Panc1 (cell line): ENCODE measurements around the gene MRPL41. TPM values are rescaled to one million over a fixed set of nuclear protein-coding genes. Genes with fewer than 3 reads are reported as not detected.

Experiments used
- ATAC-seq: fragments of 200-7000 bp; cut with Tn5 transposase; 2 replicates; pipeline ENCODE4 v1.9.1; 2020; ENCODE audit warnings: mild to moderate bottlenecking, moderate library complexity
- BruUV-seq: library from RNA; stranded (reverse); fragments of 400-500 nt; replicated peaks from 2 replicates; lab custom pipeline; 2021; lab: Mats Ljungman, UMichigan
- CTCF ChIA-PET: fragments of 300-600 bp; sonication (Branson Sonifier 250); formaldehyde crosslinking; loops from one replicate; lab custom pipeline; 2022; ENCODE audit warnings: antibody characterized with exemption; lab: Charles Lee
- POLR2A ChIA-PET: fragments of 300-600 bp; sonication (Branson Sonifier 250); formaldehyde crosslinking; loops from one replicate; lab custom pipeline; 2022; ENCODE audit warnings: antibody characterized with exemption; lab: Charles Lee
- DNase-seq: peaks from one replicate; pipeline ENCODE4 v3.0.0-alpha.2; 2010; ENCODE audit warnings: low read depth, low spot score
- H3K27ac ChIP-seq: 2 replicates; pipeline ENCODE4 v1.5.1; 2011; ENCODE audit warnings: mild to moderate bottlenecking, low read length, inconsistent platforms
- H3K27me3 ChIP-seq: fragments of 200-500 bp; sonication (Bioruptor generic); 2 replicates; pipeline ENCODE4 v1.6.0; 2014; ENCODE audit warnings: low read length, inconsistent platforms; ENCODE audit not compliant: control insufficient read depth, insufficient read depth
- H3K36me3 ChIP-seq: fragments of 200-500 bp; sonication (Bioruptor generic); 2 replicates; pipeline ENCODE4 v1.5.1; 2014; ENCODE audit warnings: inconsistent platforms, mild to moderate bottlenecking, low read length, moderate library complexity; ENCODE audit not compliant: control insufficient read depth, insufficient read depth
- H3K4me1 ChIP-seq: 2 replicates; pipeline ENCODE4 v1.5.1; 2011; ENCODE audit warnings: inconsistent platforms, mild to moderate bottlenecking, low read length, moderate library complexity; ENCODE audit not compliant: control insufficient read depth, insufficient read depth
- H3K4me3 ChIP-seq, 2 experiments: 2 replicates each; pipeline ENCODE4 v1.5.1; 2011 to 2012; ENCODE audit warnings: low read depth in 2 of 2, low read length in 2 of 2, mild to moderate bottlenecking in 2 of 2, inconsistent platforms in 1 of 2, moderate library complexity in 1 of 2
- H3K9me3 ChIP-seq: fragments of 200-500 bp; sonication (Bioruptor generic); 2 replicates; pipeline ENCODE4 v1.5.1; 2014; ENCODE audit warnings: low read depth, mild to moderate bottlenecking, inconsistent platforms, low read length, moderate library complexity; ENCODE audit not compliant: control insufficient read depth, insufficient read depth
- POLR2AphosphoS5 ChIP-seq: IDR thresholded peaks from 2 replicates; pipeline ENCODE4 v1.6.1; 2012; ENCODE audit warnings: mild to moderate bottlenecking, low read depth, low read length, moderate library complexity
- SIN3A ChIP-seq: IDR thresholded peaks from 2 replicates; pipeline ENCODE4 v1.6.1; 2012; ENCODE audit warnings: low read depth, mild to moderate bottlenecking, low read length, moderate library complexity, borderline replicate concordance; ENCODE audit not compliant: insufficient read depth
- TCF7L2 ChIP-seq: IDR thresholded peaks from 2 replicates; pipeline ENCODE4 v1.6.1; 2011; ENCODE audit warnings: mild to moderate bottlenecking, low read depth, low read length, inconsistent platforms
- in situ Hi-C: cut with HindIII; loops from 2 replicates; pipeline ENCODE4 v1.10.0; 2016; ENCODE audit warnings: low sequenced_read_pairs, low pct_unique_long_range_greater_than_20kb
- intact Hi-C: fragments of 100-400 bp; cut with micrococcal nuclease; formaldehyde crosslinking; loops from one replicate; pipeline ENCODE4 v1.10.0; 2022; ENCODE audit not compliant: unreplicated experiment
- total RNA-seq: library from RNA; stranded (reverse); gene quantifications from one replicate; pipeline ENCODE4 v1.2.1, GENCODE V29; 2021; ENCODE audit not compliant: unreplicated experiment
- TF ChIP-seq, protein P1 (sequence below), 2 experiments: IDR thresholded peaks; 2 replicates each; pipeline ENCODE4 v1.6.1; 2011 to 2012; ENCODE audit warnings: low read depth in 2 of 2, control low read depth in 1 of 2, low read length in 1 of 2, mild to moderate bottlenecking in 1 of 2, moderate library complexity in 1 of 2; ENCODE audit not compliant: insufficient read depth in 1 of 2
- TF ChIP-seq, protein P2 (sequence below): fragments of 450-650 bp; IDR thresholded peaks from 2 replicates; pipeline ENCODE4 v1.5.1; 2017; ENCODE audit warnings: mild to moderate bottlenecking

Gene MRPL41
- total RNA-seq, 1 experiment from 2014 or later, result 86.4 TPM

DNA sequence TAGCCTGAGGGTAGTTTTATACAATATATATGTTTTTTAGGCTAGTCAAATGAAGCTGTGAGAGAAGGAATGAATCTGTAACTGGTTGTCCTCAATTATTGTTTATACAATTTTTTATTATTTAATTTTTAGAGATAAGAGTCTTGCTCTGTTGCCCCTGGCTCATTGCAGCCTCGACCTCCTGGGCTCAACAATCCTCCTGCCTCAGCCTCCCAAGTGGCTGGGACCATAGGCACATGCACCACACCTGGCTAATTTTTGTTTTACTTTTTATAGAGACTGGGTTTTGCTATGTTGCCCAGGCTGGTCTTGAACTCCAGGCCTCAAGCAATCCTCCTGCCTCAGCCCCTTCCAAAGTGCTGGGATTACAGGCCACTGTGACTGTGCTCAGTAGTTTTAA lies 2.7 kb downstream of the MRPL41 start:
- H3K27me3 ChIP-seq, result no peaks in the 10 kb centered on the region
- H3K36me3 ChIP-seq, result peaks cover 3% of the 10 kb centered on the region
- BruUV-seq, result no TSS peak
- H3K4me1 ChIP-seq, result peaks cover 4% of the 10 kb centered on the region; the same call in 1 of the 2 replicates
- CTCF ChIA-PET, result no interaction called here
- H3K27ac ChIP-seq, result no peak overlapping the region
- DNase-seq (no peak), ATAC-seq (no peak)
- no peak overlapping the region for H3K4me3 ChIP-seq
- TF ChIP-seq TCF7L2 (no peak), SIN3A (no peak), POLR2AphosphoS5 (no peak)
- TF ChIP-seq, protein P1, sequence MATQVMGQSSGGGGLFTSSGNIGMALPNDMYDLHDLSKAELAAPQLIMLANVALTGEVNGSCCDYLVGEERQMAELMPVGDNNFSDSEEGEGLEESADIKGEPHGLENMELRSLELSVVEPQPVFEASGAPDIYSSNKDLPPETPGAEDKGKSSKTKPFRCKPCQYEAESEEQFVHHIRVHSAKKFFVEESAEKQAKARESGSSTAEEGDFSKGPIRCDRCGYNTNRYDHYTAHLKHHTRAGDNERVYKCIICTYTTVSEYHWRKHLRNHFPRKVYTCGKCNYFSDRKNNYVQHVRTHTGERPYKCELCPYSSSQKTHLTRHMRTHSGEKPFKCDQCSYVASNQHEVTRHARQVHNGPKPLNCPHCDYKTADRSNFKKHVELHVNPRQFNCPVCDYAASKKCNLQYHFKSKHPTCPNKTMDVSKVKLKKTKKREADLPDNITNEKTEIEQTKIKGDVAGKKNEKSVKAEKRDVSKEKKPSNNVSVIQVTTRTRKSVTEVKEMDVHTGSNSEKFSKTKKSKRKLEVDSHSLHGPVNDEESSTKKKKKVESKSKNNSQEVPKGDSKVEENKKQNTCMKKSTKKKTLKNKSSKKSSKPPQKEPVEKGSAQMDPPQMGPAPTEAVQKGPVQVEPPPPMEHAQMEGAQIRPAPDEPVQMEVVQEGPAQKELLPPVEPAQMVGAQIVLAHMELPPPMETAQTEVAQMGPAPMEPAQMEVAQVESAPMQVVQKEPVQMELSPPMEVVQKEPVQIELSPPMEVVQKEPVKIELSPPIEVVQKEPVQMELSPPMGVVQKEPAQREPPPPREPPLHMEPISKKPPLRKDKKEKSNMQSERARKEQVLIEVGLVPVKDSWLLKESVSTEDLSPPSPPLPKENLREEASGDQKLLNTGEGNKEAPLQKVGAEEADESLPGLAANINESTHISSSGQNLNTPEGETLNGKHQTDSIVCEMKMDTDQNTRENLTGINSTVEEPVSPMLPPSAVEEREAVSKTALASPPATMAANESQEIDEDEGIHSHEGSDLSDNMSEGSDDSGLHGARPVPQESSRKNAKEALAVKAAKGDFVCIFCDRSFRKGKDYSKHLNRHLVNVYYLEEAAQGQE (IDR thresholded peaks at IDR 0.05; ENCODE audit: insufficient read depth in 1 of 2, low read depth in 2 of 2, low read length in 1 of 2), result no peak
- TF ChIP-seq, protein P2, sequence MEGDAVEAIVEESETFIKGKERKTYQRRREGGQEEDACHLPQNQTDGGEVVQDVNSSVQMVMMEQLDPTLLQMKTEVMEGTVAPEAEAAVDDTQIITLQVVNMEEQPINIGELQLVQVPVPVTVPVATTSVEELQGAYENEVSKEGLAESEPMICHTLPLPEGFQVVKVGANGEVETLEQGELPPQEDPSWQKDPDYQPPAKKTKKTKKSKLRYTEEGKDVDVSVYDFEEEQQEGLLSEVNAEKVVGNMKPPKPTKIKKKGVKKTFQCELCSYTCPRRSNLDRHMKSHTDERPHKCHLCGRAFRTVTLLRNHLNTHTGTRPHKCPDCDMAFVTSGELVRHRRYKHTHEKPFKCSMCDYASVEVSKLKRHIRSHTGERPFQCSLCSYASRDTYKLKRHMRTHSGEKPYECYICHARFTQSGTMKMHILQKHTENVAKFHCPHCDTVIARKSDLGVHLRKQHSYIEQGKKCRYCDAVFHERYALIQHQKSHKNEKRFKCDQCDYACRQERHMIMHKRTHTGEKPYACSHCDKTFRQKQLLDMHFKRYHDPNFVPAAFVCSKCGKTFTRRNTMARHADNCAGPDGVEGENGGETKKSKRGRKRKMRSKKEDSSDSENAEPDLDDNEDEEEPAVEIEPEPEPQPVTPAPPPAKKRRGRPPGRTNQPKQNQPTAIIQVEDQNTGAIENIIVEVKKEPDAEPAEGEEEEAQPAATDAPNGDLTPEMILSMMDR, result no peak
- intact Hi-C loops, result no loop called here
- no peaks in the 10 kb centered on the region for H3K9me3 ChIP-seq
- POLR2A ChIA-PET, result no interaction called here
- in situ Hi-C loops, result no loop called here

DNA sequence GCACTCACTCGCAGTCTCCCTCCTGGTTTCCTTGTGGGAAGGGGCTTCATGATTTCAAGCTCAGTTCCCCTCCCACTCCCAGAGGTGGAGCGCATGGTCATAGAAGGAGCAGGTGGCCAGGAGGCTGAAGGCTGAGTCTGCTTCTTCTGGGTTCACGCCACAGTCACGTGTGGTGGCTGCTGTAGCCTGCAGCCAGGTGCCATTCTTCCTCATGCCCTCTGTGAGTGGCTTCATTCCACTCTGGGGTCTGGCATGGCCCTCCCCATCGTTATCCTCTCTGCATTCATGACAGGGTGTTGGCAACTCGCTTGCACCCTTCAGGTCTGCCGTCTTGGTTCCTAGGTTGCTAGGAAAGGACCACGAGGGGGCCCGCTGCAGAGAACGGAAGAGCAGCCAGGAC lies 3.5 kb downstream of the MRPL41 start:
- in situ Hi-C loops, result no loop called here

More for the DNA sequence above, 3.5 kb downstream of the MRPL41 start:
- no peak overlapping the region for H3K27ac ChIP-seq
- peaks cover 3% of the 10 kb centered on the region for H3K4me1 ChIP-seq
- DNase-seq (no peak), ATAC-seq (no peak)
- H3K9me3 ChIP-seq, result no peaks in the 10 kb centered on the region
- TF ChIP-seq, protein P2, result no peak
- TF ChIP-seq POLR2AphosphoS5, result no peak
- TF ChIP-seq, protein P1 (IDR thresholded peaks at IDR 0.05; ENCODE audit: insufficient read depth in 1 of 2, low read depth in 2 of 2, low read length in 1 of 2), result no peak
- TF ChIP-seq TCF7L2, result no peak
- no peak for TF ChIP-seq SIN3A
- peaks cover 3% of the 10 kb centered on the region for H3K36me3 ChIP-seq
- H3K4me3 ChIP-seq, result no peak overlapping the region
- no peaks in the 10 kb centered on the region for H3K27me3 ChIP-seq
- ChIA-PET CTCF (no interaction called here), POLR2A (no interaction called here)
- intact Hi-C loops, result no loop called here
- BruUV-seq, result no TSS peak
